ENCODE measurements around the gene PTGS1.

Gene PTGS1

DNA sequence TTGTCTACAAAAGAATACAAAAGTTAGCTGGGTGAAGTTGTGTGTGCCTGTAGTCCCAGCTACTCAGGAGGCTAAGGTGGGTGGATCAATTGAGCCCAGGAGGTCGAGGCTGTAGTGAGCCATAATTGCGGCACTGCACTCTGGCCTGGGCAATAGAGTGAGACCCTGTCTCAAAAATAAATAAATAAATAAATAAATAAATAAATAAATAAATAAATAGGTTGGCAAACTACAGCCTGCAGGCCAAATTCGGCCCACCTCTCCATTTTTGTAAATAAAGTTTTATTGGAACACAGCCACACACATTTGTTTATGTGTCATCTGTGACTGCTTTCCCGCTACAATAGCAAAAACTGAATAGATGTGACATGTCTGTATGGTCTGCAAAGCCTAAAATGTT lies 9.5 kb downstream of the PTGS1 start:
- no peak for DNase-seq (ENCODE audit: extremely low read depth, low read depth)
- no peak for TF ChIP-seq CTCF (IDR thresholded peaks at IDR 0.05; ENCODE audit: low read depth, low read length, missing control alignments)
- H3K4me3 ChIP-seq (replicated peaks; ENCODE audit: low read depth, low read length): no peak overlapping the region

- H3K4me3 ChIP-seq (replicated peaks; ENCODE audit: low read depth, low read length): no peak overlapping the region
- no peak for TF ChIP-seq CTCF (IDR thresholded peaks at IDR 0.05; ENCODE audit: low read depth, low read length, missing control alignments)
- no peak for DNase-seq (ENCODE audit: extremely low read depth, low read depth)
Measured at GRCh38 chr9:122381206-122381950, 10.6 kb downstream of the PTGS1 start.

DNA sequence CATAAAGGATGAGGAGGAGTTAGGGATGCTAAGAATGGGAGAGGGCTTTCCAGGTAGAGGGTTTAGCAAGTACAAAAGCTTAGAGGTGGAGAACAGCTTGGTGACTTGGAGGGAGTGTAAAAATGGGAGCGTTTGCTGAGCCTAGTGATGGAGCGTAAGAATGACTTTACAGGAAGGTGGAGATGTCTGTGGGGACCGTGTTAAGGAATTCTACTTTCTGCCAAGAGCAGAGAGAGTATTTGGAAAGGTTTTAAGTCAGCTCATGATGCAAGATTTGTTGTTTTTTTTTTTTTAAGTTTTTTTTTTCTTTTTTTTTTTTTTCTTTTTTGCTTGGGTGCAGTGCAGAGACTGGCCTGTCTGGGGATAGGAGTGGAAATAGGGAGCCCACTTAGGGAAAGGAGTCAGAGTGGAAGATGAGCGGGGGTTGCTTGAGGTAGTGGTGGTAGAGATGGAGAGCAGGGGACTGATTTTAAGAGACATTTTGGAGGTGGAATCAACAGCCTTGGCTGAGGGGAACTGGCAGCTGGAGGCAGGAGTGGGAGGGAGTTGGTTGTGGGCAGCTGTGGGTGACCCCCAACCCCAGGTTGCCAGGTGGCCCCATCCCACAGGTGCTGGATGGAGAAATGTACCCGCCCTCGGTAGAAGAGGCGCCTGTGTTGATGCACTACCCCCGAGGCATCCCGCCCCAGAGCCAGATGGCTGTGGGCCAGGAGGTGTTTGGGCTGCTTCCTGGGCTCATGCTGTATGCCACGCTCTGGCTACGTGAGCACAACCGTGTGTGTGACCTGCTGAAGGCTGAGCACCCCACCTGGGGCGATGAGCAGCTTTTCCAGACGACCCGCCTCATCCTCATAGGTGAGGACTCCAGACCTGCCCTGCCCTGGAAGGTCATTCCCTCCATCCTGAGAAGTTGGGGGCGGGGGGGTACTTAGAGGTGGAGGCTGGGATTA lies 12.4 kb downstream of the PTGS1 start:
- no peak for DNase-seq (ENCODE audit: extremely low read depth, low read depth)
- TF ChIP-seq CTCF (IDR thresholded peaks at IDR 0.05; ENCODE audit: low read depth, low read length, missing control alignments): no peak
- no peak overlapping the region for H3K4me3 ChIP-seq (replicated peaks; ENCODE audit: low read depth, low read length)

- TF ChIP-seq CTCF (IDR thresholded peaks at IDR 0.05; ENCODE audit: low read depth, low read length, missing control alignments): no peak
- DNase-seq (ENCODE audit: extremely low read depth, low read depth): peak; percentile 81
- no peak overlapping the region for H3K4me3 ChIP-seq (replicated peaks; ENCODE audit: low read depth, low read length)
Measured at GRCh38 chr9:122383992-122384461, 13.2 kb downstream of the PTGS1 start.

- H3K4me3 ChIP-seq (replicated peaks; ENCODE audit: low read depth, low read length): no peak overlapping the region
- DNase-seq (ENCODE audit: extremely low read depth, low read depth): no peak
- TF ChIP-seq CTCF (IDR thresholded peaks at IDR 0.05; ENCODE audit: low read depth, low read length, missing control alignments): no peak
Measured at GRCh38 chr9:122386311-122386872, 15.6 kb downstream of the PTGS1 start.

GRCh38 chr9:122387536-122387935 lies 16.7 kb downstream of the PTGS1 start:
- DNase-seq (ENCODE audit: extremely low read depth, low read depth): no peak
- H3K4me3 ChIP-seq (replicated peaks; ENCODE audit: low read depth, low read length): no peak overlapping the region
- TF ChIP-seq CTCF (IDR thresholded peaks at IDR 0.05; ENCODE audit: low read depth, low read length, missing control alignments): no peak

Measured in HFF-Myc (cell line).